Fibroblast of lung (primary cell): ENCODE data around the gene ZNF135. TPM values are rescaled to one million over a fixed set of nuclear protein-coding genes. Genes with fewer than 3 reads are reported as not detected.
A peak's percentile ranks its signal among the peaks of the same experiment; 100 is the strongest.

Experiments used
- DNase-seq, 2 donors: peaks; one replicate each; pipeline versions ENCODE4 v3.0.0 to v3.0.0-alpha.2; 2010; ENCODE audit warnings: low read depth in 2 of 2
- H2AFZ ChIP-seq: 2 replicates; pipeline ENCODE4 v1.5.1; 2012; ENCODE audit warnings: low read length, control low read depth, inconsistent platforms
- H3K27ac ChIP-seq: 2 replicates; pipeline ENCODE4 v1.5.1; 2011; ENCODE audit warnings: low read length, control low read depth; ENCODE audit not compliant: insufficient read depth
- H3K27me3 ChIP-seq: 2 replicates; pipeline ENCODE4 v1.5.1; 2011; ENCODE audit warnings: mild to moderate bottlenecking, low read length; ENCODE audit not compliant: control insufficient read depth, insufficient read depth
- H3K36me3 ChIP-seq: 2 replicates; pipeline ENCODE4 v1.5.1; 2011; ENCODE audit warnings: low read length; ENCODE audit not compliant: control insufficient read depth, insufficient read depth
- H3K4me1 ChIP-seq: 2 replicates; pipeline ENCODE4 v1.5.1; 2011; ENCODE audit warnings: low read length; ENCODE audit not compliant: control insufficient read depth, insufficient read depth; ENCODE audit errors: extremely low read depth
- H3K4me2 ChIP-seq: 2 replicates; pipeline ENCODE4 v1.5.1; 2011; ENCODE audit warnings: low read length, control low read depth; ENCODE audit not compliant: insufficient read depth; ENCODE audit errors: extremely low read depth
- H3K4me3 ChIP-seq, 4 experiments: fragments of 200-600 bp in 1 of 4; sonication (generic) in 1 of 4; replicated peaks in 1 of 4; 2 replicates each; pipeline ENCODE4 v1.5.1; 2011 to 2016; ENCODE audit warnings: low read length in 4 of 4, low read depth in 3 of 4, mild to moderate bottlenecking in 3 of 4, control low read depth in 2 of 4, inconsistent platforms in 1 of 4, mixed read lengths in 1 of 4; ENCODE audit not compliant: insufficient read depth in 1 of 4; ENCODE audit errors: control extremely low read depth in 1 of 4
- H3K79me2 ChIP-seq: 2 replicates; pipeline ENCODE4 v1.5.1; 2012; ENCODE audit warnings: mild to moderate bottlenecking, low read length, inconsistent platforms; ENCODE audit not compliant: control insufficient read depth, insufficient read depth
- H3K9ac ChIP-seq: 2 replicates; pipeline ENCODE4 v1.5.1; 2011; ENCODE audit warnings: mild to moderate bottlenecking, low read length, control low read depth; ENCODE audit not compliant: insufficient read depth
- H3K9me3 ChIP-seq: 2 replicates; pipeline ENCODE4 v1.5.1; 2012; ENCODE audit warnings: low read depth, low read length; ENCODE audit not compliant: control insufficient read depth, insufficient read depth
- H4K20me1 ChIP-seq: 2 replicates; pipeline ENCODE4 v1.5.1; 2011; ENCODE audit warnings: low read length; ENCODE audit not compliant: control insufficient read depth, insufficient read depth; ENCODE audit errors: extremely low read depth
- EZH2 ChIP-seq: IDR thresholded peaks from 2 replicates; pipeline ENCODE4 v1.5.1; 2012; ENCODE audit warnings: low read length, control low read depth, mild to moderate bottlenecking; ENCODE audit errors: missing control alignments
- polyA plus RNA-seq, 2 donors: library from polyadenylated mRNA; depleted of rRNA in 1 of 2; stranded (reverse) in 1 of 2; unstranded in 1 of 2; fragments of >200 nt; gene quantifications; 2 replicates each; pipeline ENCODE4 v1.2.1, GENCODE V29; 2011 to 2012; ENCODE audit warnings: missing spikeins in 1 of 2
- total RNA-seq: library from RNA; depleted of rRNA; stranded (reverse); fragments of >200 nt; gene quantifications from 2 replicates; pipeline ENCODE4 v1.2.1, GENCODE V29; 2014
- TF ChIP-seq, protein P1 (sequence below), 2 donors: IDR thresholded peaks in 1 of 2; conservative IDR thresholded peaks in 1 of 2; 1 replicate in 1 of 2; 2 replicates in 1 of 2; pipeline ENCODE4 v1.5.1; 2011 to 2012; ENCODE audit warnings: low read length in 2 of 2, control low read depth in 1 of 2, inconsistent platforms in 1 of 2, low read depth in 1 of 2, mild to moderate bottlenecking in 1 of 2

ZNF135 gene
- total and polyA plus RNA-seq, 2 donors (not counting 1 experiment from before 2014, with no cell fraction given): 5.6 to 11.2 TPM

DNA sequence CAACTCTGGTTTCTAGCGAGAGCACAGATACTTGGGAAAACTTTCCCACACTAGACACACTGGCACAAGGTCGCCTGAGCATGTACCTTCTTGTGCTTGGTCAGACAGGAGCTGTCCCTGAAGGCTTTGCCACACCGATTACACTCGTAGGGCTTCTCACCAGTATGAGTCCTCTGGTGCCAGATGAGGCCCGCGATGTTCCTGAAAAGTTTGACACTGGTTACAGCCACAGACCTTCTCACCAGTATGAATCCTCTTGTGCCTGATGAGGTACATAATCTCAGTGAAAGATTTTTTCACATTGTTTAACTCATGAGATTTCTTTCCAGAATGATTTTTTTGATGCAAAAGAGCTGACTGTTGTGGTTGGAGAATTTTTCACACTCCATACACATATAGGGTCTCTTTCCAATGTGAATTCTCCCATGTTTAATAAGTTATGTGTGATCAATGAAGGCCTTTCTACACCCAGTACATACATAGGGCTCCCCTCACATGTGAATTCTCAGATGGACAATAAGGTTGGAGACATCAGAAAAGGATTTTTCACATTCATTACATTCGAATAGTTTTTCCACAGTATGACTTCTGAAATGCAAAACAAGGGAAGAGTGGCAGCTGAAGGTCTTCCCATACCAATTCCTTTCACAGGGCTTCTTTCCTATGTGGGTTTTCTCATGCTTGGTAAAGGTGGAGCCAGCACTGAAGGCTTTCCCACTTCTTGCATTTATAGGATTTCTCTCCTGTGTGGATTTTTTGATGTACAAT lies 48.9 kb downstream of the ZNF135 start:
- Histone ChIP-seq H3K4me3 (no peak overlapping the region), H3K9ac (no peak overlapping the region), H3K9me3 (peaks cover 2% of the 10 kb centered on the region), H3K79me2 (no peaks in the 10 kb centered on the region), H2AFZ (no peak overlapping the region), H3K4me1 (no peaks in the 10 kb centered on the region), H3K27me3 (no peaks in the 10 kb centered on the region), H3K36me3 (no peaks in the 10 kb centered on the region), H3K4me2 (no peak overlapping the region), H3K27ac (no peak overlapping the region), H4K20me1 (no peaks in the 10 kb centered on the region)
- TF ChIP-seq, protein P1, sequence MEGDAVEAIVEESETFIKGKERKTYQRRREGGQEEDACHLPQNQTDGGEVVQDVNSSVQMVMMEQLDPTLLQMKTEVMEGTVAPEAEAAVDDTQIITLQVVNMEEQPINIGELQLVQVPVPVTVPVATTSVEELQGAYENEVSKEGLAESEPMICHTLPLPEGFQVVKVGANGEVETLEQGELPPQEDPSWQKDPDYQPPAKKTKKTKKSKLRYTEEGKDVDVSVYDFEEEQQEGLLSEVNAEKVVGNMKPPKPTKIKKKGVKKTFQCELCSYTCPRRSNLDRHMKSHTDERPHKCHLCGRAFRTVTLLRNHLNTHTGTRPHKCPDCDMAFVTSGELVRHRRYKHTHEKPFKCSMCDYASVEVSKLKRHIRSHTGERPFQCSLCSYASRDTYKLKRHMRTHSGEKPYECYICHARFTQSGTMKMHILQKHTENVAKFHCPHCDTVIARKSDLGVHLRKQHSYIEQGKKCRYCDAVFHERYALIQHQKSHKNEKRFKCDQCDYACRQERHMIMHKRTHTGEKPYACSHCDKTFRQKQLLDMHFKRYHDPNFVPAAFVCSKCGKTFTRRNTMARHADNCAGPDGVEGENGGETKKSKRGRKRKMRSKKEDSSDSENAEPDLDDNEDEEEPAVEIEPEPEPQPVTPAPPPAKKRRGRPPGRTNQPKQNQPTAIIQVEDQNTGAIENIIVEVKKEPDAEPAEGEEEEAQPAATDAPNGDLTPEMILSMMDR (conservative IDR thresholded peaks at IDR 0.05 in 1 of 2, IDR thresholded peaks at IDR 0.05 in 1 of 2; ENCODE audit: low read depth in 1 of 2, low read length in 2 of 2): no peak
- TF ChIP-seq EZH2: no peak
- DNase-seq: no peak

DNA sequence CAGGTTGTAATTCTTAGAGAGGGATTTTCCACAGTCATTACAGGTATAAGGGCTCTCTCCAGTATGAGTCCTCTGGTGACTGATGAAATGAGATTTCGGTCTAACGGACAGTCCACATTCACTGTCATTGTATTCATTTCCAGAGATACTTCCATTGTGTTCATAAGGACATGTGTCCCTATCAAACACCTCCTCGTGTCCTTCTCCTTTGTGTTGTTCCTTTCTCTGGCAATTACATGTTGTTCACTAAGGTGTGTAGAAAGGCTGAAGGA lies 49.4 kb downstream of the ZNF135 start:
- H2AFZ ChIP-seq: no peak overlapping the region
- H3K27ac ChIP-seq: no peak overlapping the region
- no peak overlapping the region for H3K4me2 ChIP-seq
- TF ChIP-seq EZH2: no peak
- TF ChIP-seq, protein P1 (conservative IDR thresholded peaks at IDR 0.05 in 1 of 2, IDR thresholded peaks at IDR 0.05 in 1 of 2; ENCODE audit: low read depth in 1 of 2, low read length in 2 of 2): no peak
- no peaks in the 10 kb centered on the region for H3K4me1 ChIP-seq
- H3K4me3 ChIP-seq: no peak overlapping the region
- no peak overlapping the region for H3K9ac ChIP-seq
- H4K20me1 ChIP-seq: no peaks in the 10 kb centered on the region
- DNase-seq: no peak
- no peaks in the 10 kb centered on the region for H3K27me3 ChIP-seq
- H3K36me3 ChIP-seq: no peaks in the 10 kb centered on the region
- no peaks in the 10 kb centered on the region for H3K79me2 ChIP-seq
- H3K9me3 ChIP-seq: peaks cover 2% of the 10 kb centered on the region

DNA sequence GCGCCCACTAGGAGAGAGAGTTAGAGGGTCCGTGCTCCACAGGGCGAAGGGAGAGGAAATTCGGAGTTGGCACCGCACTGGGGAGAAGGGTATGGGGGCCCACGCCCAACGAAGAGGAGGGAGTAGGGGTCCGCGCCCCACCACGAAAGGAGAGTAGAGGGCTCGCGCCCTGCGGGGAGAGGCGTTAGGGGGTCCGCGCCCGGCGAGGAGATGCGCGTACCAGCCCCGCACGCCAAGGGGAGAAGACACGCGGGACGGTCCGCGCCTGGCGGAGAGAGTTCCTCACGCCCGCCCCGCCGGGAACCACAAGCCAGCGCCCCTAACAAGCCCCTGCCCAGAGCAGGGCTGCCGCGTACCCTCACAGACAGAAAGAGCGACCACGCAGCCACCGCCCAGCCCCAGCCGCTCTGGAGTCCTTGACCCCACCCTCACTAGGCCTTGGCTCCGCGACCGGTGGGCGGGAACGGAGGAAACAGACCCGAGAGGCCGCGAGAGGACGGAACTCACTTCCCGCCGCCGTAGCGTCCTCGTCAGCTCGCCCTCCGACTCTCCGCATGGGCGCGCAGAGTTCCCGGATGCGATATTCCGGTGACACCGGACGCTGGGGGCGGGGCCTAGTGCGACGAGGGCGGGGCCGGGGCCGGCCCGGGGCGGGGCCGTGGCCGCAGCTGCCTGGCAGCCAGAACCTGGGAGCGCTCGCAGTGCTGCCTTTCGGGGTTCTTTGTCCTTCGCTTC lies 58.9 kb downstream of the ZNF135 start:
- no peaks in the 10 kb centered on the region for H3K4me1 ChIP-seq
- no peaks in the 10 kb centered on the region for H4K20me1 ChIP-seq
- H3K9me3 ChIP-seq: peaks cover 2% of the 10 kb centered on the region
- TF ChIP-seq EZH2: no peak
- TF ChIP-seq, protein P1 (conservative IDR thresholded peaks at IDR 0.05 in 1 of 2, IDR thresholded peaks at IDR 0.05 in 1 of 2; ENCODE audit: low read depth in 1 of 2, low read length in 2 of 2): no peak
- H3K27ac ChIP-seq: no peak overlapping the region
- H3K9ac ChIP-seq: no peak overlapping the region
- no peaks in the 10 kb centered on the region for H3K27me3 ChIP-seq
- peak in 1 of 2 donors; percentile 24 for DNase-seq
- no peak overlapping the region for H2AFZ ChIP-seq
- no peak overlapping the region for H3K4me2 ChIP-seq
- no peak overlapping the region for H3K4me3 ChIP-seq
- H3K79me2 ChIP-seq: no peaks in the 10 kb centered on the region
- H3K36me3 ChIP-seq: no peaks in the 10 kb centered on the region
